HL-60/S4 (cell line): ENCODE results near the gene SETD2.

Experiments
- in situ Hi-C: fragments of 300-500 bp; cut with MboI; formaldehyde crosslinking; loops from 2 replicates; pipeline ENCODE4 v1.14.3; 2022; ENCODE audit warnings: low sequenced_read_pairs

Gene SETD2

DNA sequence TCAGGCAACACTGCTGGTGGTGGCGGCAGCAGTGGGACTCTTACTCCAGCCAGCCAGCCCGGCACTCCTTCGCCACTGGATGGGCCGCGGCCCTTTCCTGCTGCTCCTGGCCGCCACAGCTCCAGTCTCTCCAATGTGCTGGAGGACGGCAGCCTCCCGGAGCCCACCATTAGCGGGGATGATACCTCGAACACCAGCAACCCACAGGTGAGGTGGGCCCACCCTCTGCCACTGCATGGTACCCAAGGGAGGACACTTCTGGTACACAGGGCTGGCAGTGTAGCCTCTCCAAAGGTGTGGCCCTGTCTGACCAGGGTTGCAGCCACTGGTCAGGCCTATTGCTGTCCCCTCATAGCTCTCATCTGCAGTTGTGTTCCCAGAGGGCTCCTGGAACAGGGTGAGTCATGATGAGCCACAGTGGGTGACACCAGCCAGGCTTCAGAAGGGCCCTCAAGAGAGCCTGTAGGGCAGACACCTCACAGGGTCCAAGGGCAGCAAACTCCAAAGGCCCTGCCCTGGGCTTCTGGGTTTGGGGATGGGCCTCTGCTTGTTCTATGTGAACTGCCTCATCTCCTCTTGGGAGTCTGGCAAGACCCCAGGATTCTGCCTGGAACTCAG, 163.6 kb downstream of the SETD2 start:
- in situ Hi-C loops, result no loop called here

DNA sequence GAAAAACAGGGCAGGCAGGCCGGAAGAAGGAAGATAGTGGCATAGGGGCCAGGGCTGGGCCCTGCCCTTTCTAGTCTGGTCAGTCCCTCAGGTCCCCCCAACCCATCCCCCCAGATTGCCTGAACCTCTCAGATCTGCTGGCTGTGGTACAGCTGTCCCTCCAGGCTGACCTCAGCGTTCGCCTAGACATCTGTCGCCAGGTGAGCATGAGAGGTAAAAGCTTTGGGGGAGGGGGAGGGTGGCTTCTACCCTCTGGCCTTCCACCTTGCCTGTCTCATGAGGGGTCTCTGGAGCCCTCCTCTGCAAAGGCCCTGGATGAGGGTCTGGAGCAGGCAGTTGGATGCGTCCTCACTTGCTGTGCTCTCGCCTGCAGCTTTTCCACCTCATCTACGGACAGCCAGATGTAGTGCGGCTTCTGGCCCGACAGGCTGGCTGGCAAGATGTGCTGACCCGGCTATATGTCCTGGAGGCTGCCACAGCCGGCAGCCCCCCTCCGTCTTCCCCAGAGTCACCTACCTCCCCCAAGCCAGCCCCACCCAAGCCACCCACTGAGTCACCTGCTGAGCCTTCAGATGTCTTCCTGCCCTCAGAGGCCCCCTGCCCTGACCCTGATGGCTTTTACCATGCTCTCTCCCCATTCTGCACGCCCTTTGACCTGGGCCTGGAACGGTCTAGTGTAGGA, 164.3 kb downstream of the SETD2 start:
- in situ Hi-C loops, result no loop called here

DNA sequence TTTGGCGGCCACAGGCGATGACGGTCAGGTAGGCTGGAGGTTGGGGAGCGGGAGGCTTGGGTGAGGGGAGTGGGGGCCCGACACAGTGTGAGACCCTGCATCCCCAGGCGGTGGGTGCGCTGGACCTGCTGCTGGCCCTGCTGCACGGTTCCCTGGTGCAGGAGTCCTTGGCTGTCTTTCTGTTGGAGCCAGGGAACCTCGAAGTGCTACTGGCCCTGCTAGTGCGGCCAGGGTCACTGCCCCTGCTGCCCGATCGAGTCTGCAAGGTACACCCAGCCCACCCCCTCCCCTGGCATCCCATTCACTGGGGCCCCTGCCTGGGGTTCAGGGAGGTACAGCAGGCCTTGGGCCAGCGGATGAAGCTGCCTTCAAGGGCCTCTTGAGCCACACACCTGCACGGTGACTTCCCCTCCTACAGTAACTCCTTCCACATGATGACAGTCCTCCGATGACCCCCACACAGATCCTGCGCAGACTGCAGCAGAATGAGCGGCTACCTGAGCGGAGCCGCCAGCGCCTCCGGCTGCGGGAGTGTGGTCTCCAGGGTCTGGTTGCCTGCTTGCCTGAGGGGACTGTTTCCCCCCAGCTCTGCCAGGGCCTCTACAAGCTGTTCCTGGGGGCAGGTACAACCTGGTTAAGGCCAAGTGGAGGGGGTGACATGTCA, 164.9 kb downstream of the SETD2 start:
- in situ Hi-C loops, result no loop called here

DNA sequence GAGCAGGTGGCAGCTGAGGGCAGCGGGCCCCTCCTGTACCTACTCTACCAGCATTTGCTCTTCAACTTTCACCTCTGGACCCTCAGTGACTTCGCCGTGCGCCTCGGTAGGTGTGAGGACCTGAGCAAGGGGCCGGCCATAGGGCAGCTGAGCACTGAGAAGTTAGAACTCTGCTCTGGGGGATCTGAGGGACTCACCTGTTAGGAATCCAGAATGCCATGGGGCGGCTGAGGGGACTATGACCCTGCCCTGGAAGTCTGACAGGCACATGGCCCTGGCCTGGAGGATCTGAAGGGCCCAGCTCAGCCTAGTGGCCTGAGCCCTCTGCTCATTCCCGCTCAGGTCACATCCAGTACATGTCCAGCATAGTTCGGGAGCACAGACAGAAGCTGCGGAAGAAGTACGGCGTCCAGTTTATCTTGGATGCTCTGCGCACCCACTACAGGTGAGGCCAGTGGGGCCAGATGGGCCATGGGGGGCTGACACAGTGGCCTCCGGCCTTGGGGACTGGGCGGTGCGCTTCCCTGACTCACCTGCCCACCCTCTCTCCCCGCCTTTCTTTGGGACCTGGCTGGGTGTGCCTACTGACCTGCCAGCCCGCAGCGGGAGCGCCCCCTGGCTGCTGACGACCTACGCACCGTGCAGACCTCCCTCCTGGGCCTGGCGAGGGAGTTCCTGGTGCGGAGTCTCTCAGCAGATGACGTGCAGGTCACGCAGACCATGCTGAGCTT, 165.6 kb downstream of the SETD2 start:
- in situ Hi-C loops, result no loop called here

DNA sequence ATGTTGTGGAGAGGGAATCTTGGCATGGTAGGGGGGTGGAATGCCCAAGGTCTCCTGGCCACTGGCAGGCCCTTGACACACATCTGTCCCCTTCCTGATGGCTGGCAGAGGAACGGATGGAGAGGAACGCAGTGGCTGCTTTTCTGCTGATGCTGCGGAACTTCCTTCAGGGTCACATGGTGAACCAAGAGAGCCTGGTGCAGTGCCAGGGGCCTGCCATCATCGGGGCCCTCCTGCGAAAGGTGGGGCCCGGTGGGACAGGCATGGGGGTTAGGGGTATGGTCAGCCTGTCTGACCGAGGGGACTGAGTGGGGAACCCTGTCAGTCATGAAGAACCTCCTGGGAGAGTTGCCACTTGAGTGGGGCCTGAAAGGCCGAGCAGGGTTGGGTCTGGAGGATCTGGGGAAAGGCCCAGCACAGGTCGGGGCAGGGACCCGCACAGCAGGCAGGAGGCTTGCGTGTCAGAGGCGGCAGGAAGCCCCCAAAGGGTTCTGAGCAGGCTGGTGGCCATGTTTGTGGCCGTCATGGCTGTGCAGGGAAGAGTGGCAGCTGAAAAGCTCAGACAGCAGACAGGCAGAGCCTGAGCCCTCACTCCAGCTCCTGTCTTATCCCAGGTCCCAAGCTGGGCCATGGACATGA, 166.3 kb downstream of the SETD2 start:
- in situ Hi-C loops, result no loop called here

DNA sequence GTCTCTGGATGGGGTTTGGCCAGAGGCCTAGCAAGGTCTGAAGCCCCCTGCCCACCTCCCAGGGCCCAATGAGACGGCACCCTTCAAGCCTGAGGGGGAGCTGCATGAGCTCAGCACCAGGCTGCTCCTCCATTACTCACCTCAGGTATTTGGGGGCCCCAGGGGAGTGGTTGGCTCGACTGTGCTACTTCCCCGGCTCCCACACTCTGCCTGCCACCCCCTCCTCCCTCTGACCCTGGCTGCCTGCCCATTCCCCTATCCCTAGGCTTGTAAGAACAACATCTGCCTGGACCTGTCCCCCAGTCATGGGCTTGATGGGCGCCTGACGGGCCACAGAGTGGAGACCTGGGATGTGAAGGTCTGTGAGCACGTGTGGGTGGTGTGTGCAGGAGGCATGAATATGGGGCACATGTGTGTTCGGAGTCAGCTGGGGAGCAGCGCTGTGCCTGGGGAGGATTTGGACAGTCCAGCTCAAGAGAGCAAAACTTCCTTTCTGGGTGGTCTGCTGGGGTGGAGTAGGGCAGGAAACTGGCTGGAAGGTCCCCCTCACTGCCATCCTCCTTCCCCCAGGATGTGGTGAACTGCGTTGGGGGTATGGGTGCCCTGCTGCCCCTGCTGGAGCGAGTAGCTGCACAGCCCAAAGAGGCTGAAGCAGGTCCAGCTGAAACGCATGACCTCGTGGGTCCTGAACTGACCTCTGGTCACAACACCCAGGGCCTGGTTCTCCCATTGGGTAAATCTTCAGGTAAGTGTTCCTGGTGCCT, 167.0 kb downstream of the SETD2 start:
- in situ Hi-C loops, result no loop called here

DNA sequence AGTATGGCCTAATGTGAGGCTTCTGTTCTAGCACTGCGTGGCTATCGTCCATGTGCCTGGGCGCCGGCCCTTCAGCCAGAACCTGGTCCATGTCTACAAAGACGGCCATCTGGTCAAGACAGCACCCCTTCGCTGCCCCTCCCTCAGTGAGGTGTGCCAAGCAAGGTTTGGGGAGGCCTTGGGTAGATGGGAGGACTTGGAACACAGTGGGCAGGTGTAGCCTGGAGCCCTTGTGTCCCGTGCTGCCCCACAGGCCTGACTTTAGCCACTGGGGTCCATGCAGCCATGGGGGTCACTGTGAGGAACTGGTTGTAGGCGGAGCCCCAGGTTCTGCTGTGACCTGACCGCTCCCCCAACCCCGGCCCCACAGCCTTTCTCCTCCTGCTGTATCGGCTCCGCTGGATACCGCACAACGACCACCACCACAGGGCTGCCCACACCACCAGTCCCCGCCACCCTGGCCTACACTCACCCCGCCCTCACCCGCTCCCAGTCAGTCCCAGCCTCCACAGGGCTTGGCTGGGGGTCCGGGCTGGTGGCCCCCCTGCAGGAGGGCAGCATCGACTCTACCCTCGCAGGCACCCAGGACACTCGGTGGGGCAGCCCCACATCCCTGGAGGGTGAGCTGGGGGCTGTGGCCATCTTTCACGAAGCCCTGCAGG, 167.9 kb downstream of the SETD2 start:
- in situ Hi-C loops, result no loop called here

DNA sequence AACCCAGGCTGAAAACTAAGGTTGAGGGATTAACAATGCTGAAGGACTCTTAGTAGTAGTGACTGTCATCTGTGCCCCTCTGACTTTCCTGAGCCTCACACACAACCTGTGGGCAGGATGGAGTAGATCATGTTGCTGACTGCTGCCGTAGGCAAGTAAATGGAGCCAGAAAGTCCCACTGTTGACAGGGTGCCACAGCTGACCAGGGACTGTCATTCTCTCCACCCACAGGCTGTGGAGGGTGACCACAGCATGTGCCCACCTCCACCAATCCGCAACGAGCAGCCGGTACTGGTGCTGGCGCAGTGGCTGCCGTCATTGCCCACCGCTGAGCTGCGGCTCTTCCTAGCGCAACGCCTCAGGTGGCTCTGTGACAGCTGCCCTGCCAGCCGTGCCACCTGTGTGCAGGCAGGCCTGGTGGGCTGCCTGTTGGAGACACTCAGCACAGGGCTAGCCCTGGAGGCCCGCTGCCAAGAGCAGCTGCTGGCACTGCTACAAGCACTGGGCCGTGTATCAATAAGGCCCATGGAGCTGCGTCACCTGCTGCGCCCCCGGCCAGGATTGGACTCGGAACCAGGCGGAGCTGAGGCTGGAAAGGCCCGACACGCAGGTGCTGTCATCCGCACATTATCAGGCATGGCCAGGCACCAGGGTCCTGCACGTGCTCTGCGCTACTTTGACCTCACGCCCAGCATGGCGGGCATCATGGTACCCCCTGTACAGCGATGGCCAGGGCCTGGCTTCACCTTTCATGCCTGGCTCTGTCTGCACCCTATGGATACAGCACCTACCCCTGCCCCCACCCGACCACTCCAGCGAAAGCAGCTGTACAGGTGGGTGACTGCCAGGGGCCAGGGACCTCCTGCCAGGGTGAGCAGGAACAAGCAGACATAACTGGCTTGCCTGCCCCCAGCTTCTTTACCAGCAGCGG, 168.8 kb downstream of the SETD2 start:
- in situ Hi-C loops, result no loop called here

DNA sequence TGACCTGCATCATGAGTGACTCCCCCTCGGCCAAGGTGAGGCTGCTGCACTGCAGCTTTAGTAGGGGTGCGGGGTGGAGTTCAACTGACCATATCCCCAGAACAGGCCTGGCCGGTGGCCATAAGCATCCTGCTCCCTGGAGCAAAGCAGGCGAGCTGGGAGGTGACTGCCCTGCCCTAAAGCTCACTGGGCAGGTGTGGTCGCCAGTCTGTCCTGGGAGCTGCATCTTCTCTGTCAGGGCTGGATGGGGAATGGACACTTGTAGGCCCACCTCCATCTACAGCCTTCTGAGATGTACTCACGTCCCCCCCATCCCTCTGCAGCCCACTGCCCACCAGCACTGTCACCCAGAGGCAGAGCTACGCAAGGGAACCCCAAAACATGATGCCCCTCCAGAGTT, 169.9 kb downstream of the SETD2 start:
- in situ Hi-C loops, result no loop called here

DNA sequence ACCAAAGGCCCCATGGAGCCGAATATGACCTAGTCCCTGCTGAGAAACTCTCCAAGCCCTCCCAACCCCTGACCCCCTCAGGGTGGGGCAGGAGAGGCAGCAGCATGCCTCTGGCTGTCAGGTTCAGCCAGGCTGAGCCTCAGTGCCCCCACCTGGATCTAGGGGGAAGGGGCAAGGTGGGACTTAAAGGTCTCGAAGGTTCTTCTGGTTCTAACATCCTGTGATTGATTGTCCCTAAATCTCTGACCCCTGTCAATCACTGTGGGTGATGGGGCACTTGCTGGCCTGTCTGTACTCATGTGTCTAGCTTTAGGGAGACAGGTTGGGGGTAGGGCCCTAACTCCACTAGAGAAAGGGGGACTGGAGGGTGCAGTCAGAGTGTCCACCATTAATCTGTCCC, 170.6 kb downstream of the SETD2 start:
- in situ Hi-C loops, result no loop called here

DNA sequence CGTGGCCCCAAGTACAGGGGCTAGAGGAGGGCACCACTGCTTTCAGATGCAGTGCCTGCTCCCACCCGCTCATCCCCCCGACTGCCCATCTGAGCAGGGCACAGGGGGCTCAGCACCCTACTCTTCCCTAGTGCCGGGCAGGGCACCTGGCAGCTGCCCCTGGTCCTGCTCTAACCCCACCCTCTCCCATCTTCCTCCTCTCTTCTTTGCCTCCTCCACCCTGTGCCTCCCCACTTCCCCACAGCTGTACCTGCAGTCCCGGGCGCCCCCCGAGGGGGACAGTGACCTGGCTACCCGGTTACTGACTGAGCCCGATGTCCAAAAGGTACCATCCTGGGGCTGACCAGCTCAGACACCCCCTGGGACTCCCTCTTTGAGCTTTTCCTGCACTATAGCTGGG, 171.7 kb downstream of the SETD2 start:
- in situ Hi-C loops, result no loop called here

DNA sequence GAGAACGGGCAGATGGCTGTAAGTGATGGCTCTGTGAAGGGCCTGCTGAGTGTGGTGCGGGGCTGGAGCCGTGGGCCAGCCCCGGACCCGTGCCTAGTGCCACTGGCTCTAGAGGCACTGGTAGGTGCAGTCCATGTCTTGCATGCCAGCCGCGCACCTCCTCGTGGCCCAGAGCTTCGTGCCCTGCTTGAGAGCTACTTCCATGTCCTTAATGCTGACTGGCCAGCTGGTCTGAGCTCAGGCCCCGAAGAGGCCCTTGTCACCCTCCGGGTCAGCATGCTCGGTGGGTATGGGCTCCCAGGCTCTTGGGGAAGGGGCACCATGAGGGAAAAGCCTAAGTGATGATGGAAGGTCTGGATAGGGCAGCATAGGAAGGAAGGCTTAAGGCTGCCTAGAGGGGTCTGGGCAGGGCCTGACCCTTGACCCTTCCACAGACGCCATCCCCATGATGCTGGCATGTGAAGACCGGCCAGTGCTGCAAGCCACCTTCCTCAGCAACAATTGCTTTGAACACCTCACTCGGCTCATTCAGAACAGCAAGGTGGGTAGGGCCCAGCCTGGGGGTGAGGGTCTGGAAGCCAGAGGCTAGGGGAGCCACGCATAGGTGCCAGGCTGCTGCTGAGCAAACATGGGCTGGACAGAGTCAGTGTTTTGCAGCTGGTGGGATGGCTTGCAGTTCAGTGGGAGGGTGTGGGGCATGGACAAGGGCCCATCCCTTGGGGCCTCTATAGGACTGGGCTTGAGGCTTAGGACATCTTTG, 172.3 kb downstream of the SETD2 start:
- in situ Hi-C loops, result no loop called here

DNA sequence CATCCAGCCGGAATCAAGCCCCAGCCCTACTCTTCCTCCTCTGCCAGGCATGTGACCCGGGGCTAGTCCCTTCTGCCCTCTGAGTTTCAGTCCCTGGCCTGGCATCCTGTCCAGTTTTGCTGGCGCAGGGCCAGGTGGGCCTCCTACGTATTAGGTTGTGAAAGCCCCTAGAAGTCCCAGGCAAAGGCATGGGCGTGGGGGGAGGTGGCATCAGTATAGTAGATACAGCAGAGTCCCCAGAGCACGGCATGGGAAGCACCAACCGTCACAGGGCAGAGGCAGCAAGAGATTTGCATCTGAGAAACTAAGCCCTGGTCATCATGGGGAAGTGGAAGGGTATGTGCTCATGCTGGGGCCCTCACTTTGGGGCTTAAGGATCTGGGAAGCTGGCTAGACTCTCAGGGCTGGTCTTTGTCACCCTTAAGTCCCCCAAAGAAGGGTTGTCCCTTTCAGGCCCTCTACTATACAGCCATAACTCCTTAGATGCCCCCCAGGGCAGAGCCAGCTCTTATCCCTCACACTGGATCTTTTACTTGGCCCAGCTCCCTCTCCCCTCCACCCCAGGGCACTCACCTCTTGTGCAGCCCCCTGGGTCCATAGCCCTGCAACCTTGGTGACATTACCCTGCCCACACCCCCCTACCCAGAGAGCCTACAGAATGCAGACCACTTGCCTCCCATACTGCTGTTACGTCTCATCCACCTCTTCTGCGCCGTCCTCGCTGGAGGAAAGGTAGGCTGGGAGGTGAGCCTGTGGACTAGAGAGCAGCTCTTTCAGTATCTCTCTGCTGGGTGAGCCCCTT, 173.1 kb downstream of the SETD2 start:
- in situ Hi-C loops, result no loop called here

DNA sequence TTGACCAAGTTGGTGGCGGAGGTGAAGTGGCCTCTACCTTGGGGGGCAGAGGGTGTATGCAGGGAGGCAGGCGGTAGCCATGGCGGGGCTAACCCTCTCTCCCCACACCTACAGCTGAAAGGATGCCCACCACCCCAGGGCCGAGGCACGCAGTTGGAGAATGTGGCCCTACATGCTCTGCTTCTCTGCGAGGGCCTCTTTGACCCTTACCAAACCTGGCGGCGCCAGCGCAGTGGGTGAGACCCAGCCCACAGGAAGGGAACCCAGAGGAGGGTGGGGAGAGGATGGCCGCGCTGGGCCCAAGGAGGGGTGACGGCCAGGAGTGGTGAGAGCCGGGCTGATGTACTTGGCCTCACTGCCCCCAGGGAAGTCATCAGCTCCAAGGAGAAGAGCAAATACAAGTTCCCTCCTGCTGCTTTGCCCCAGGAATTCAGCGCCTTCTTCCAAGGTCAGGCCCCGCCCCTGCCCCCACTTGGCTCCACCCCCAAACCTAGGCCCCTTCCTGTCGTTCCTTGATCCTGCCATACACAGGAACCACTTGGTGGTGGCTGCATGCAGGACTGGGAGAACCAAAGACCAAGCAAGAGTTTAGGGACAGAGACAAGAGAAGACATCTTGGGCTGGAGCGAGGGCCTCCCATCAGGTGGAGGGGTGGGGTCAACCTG, 174.6 kb downstream of the SETD2 start:
- in situ Hi-C loops, result no loop called here

DNA sequence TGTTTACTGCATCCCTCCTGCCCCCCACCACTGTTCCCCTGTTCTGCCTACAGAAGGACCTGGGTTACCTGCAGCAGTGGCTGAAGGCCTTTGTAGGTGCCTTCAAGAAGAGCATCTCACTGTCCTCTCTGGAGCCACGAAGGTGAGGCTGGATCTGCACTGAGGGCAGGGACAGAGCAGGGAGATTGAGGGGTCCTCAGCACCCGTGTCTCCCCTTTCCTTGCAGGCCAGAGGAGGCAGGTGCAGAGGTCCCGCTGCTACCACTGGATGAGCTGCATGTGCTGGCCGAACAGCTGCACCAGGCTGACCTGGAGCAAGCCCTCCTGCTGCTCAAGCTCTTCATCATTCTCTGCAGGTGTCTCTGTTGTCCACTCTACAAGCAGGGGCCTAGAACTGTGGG, 175.3 kb downstream of the SETD2 start:
- in situ Hi-C loops, result no loop called here

DNA sequence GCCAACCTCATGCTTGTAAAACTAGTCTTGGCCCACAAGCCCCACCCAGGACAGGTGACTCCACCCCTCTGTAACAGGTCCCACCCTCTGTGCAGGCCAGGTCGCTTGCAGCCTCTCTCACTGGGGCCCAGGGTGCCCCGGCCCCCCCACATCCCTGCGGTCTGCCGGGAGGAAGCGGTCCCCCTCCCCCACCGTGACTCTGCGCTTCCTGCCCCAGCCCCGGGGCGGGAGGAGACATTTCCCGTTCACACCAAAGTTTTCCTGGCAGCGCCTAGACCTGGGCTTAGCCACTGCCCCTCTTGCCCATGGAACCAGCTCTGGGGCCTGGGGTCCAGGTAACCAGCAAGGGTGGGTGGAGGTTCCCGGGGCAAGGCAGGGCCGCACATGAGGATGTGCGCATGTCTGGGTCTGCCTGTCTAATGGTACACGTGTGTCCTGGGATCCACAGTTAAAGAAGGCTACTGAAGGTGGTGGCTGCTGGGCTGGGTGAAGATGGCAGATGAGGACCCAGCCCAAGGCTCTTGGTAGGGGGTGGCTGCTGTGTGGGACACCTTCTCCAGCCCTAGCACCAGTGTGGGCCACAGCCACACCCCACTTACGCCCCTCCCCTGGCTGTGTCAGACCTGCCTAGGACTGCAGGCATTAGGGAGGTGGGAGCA, 176.0 kb downstream of the SETD2 start:
- in situ Hi-C loops, result no loop called here
